HepG2 (cell line): Measurements from ENCODE around the gene SEMA5B. TPM values are rescaled to one million over a fixed set of nuclear protein-coding genes. Genes with fewer than 3 reads are reported as not detected.

Experiments used
- ATAC-seq: fragments of 200-7000 bp; cut with Tn5 transposase; 3 replicates; pipeline ENCODE4 v1.9.1; 2020; ENCODE audit warnings: mild to moderate bottlenecking, moderate library complexity
- BruUV-seq: library from RNA; stranded (reverse); fragments of 400-500 nt; replicated peaks from 2 replicates; lab custom pipeline; 2021; lab: Mats Ljungman, UMichigan
- CTCF ChIA-PET: fragments of 300-600 bp; formaldehyde crosslinking; extraction: SDS; loops from one replicate; lab custom pipeline; 2021; ENCODE audit warnings: low total read pairs, inconsistent platforms, low intra/inter-chr PET ratio; lab: Yijun Ruan, JAX
- POLR2A ChIA-PET: fragments of 350-600 bp; sonication (Branson Sonifier 250); formaldehyde crosslinking; loops from one replicate; lab custom pipeline; 2020; ENCODE audit warnings: antibody characterized with exemption, inconsistent platforms; lab: Yijun Ruan, JAX
- DNase-seq: peaks from one replicate; pipeline ENCODE4 v3.0.0-alpha.2; 2015; ENCODE audit warnings: low spot score
- FAIRE-seq: peaks from 3 replicates; lab custom pipeline; 2011; peaks lifted over from hg19 to GRCh38; lab: Jason Lieb, UNC
- H2AFZ ChIP-seq: one replicate; pipeline ENCODE4 v1.6.1; 2011; ENCODE audit warnings: low read length, inconsistent platforms
- H3K27ac ChIP-seq: fragments of 300-600 bp; 3 replicates; pipeline ENCODE4 v1.8.0; 2011; ENCODE audit warnings: mixed run types, mild to moderate bottlenecking, mixed read lengths, low read length, inconsistent platforms; ENCODE audit not compliant: insufficient read depth; ENCODE audit errors: extremely low read length
- H3K27me3 ChIP-seq, 2 experiments: fragments of 200-600 bp in 1 of 2; 2 replicates in 1 of 2; 3 replicates in 1 of 2; pipeline versions ENCODE4 v1.6.0 to v1.8.0; 2011; ENCODE audit warnings: low read length in 2 of 2, mild to moderate bottlenecking in 2 of 2, moderate library complexity in 2 of 2, inconsistent platforms in 1 of 2; ENCODE audit not compliant: insufficient read depth in 2 of 2, control insufficient read depth in 1 of 2
- H3K36me3 ChIP-seq, 2 experiments: fragments of 200-600 bp in 1 of 2; replicated peaks in 1 of 2; 2 replicates in 1 of 2; 3 replicates in 1 of 2; pipeline versions ENCODE4 v1.5.1 to v1.8.0; 2011; ENCODE audit warnings: low read length in 2 of 2, inconsistent platforms in 1 of 2; ENCODE audit not compliant: insufficient read depth in 2 of 2, control insufficient read depth in 1 of 2
- H3K4me1 ChIP-seq: 2 replicates; pipeline ENCODE4 v1.5.1; 2012; ENCODE audit warnings: low read length, inconsistent platforms; ENCODE audit not compliant: insufficient read depth
- H3K4me2 ChIP-seq: 2 replicates; pipeline ENCODE4 v1.6.0; 2011; ENCODE audit warnings: low read depth, low read length, inconsistent platforms
- H3K4me3 ChIP-seq, 3 experiments: fragments of 200-600 bp in 1 of 3; sonication (generic), shearing (Covaris generic) in 1 of 3; replicated peaks in 1 of 3; 2 replicates each; pipeline ENCODE4 v1.5.1; 2011 to 2016; ENCODE audit warnings: low read length in 3 of 3, inconsistent platforms in 2 of 3, low read depth in 2 of 3, mild to moderate bottlenecking in 2 of 3, control low read depth in 1 of 3, mixed read lengths in 1 of 3; ENCODE audit not compliant: insufficient read depth in 1 of 3
- H3K79me2 ChIP-seq: one replicate; pipeline ENCODE4 v1.6.1; 2011; ENCODE audit warnings: low read length, inconsistent platforms; ENCODE audit not compliant: insufficient read depth
- H3K9ac ChIP-seq: 2 replicates; pipeline ENCODE4 v1.6.0; 2011; ENCODE audit warnings: mild to moderate bottlenecking, low read depth, low read length, inconsistent platforms; ENCODE audit not compliant: insufficient read depth
- H3K9me3 ChIP-seq: 2 replicates; pipeline ENCODE4 v1.5.1; 2012; ENCODE audit warnings: mild to moderate bottlenecking, low read length
- H4K20me1 ChIP-seq: 2 replicates; pipeline ENCODE4 v1.6.0; 2011; ENCODE audit warnings: inconsistent platforms, mild to moderate bottlenecking, low read length, moderate library complexity; ENCODE audit not compliant: insufficient read depth
- AKNA ChIP-seq: sonication (generic); formaldehyde crosslinking; IDR thresholded peaks from 2 replicates; pipeline ENCODE4 v1.4.0; 2020; ENCODE audit warnings: missing genetic modification reagents, borderline replicate concordance
- BORCS8-MEF2B ChIP-seq: sonication (generic); formaldehyde crosslinking; IDR thresholded peaks from 2 replicates; pipeline ENCODE4 v1.8.0; 2022; ENCODE audit warnings: mild to moderate bottlenecking, missing genetic modification reagents
- CSRNP2 ChIP-seq: sonication (generic); formaldehyde crosslinking; conservative IDR thresholded peaks from 2 replicates; pipeline ENCODE4 v1.8.0; 2022; ENCODE audit warnings: low read depth, missing genetic modification reagents
- CTCF ChIP-seq: sonication (generic); formaldehyde crosslinking; IDR thresholded peaks from 2 replicates; pipeline ENCODE4 v1.5.0; 2020; ENCODE audit warnings: mild to moderate bottlenecking, missing genetic modification reagents, moderate library complexity
- HNF1B ChIP-seq: sonication (generic); formaldehyde crosslinking; IDR thresholded peaks from 2 replicates; pipeline ENCODE4 v1.5.1; 2020; ENCODE audit warnings: mild to moderate bottlenecking, moderate library complexity, missing genetic modification reagents
- MLXIP ChIP-seq: sonication (generic); formaldehyde crosslinking; IDR thresholded peaks from 2 replicates; pipeline ENCODE4 v1.9.0; 2021; ENCODE audit warnings: missing genetic modification reagents, borderline replicate concordance
- NFYB ChIP-seq: sonication (generic); formaldehyde crosslinking; IDR thresholded peaks from 2 replicates; pipeline ENCODE4 v1.4.0; 2020; ENCODE audit warnings: missing genetic modification reagents
- STAG1 ChIP-seq: sonication (generic); formaldehyde crosslinking; IDR thresholded peaks from 2 replicates; pipeline ENCODE4 v1.4.0; 2020; ENCODE audit warnings: missing genetic modification reagents
- TRIM24 ChIP-seq: sonication (generic); formaldehyde crosslinking; IDR thresholded peaks from 2 replicates; pipeline ENCODE4 v1.8.0; 2022; ENCODE audit warnings: mild to moderate bottlenecking, missing genetic modification reagents
- ZNF180 ChIP-seq: sonication (generic); formaldehyde crosslinking; IDR thresholded peaks from 2 replicates; pipeline ENCODE4 v1.4.0; 2020; ENCODE audit warnings: low read depth, missing genetic modification reagents, borderline replicate concordance
- WGBS: methylation state at CpG from one replicate; pipeline ENCODE4 v1.1.6; 2017; ENCODE audit warnings: low lambda C conversion rate; 5-methylcytosine and 5-hydroxymethylcytosine counted together
- in situ Hi-C: cut with HindIII; loops from 2 replicates; pipeline ENCODE4 v1.10.0; 2017; ENCODE audit warnings: low pct_unique_long_range_greater_than_20kb; ENCODE audit not compliant: extremely low pct_ligation_motif_present
- intact Hi-C: fragments of 100-400 bp; cut with micrococcal nuclease; formaldehyde crosslinking; loops from one replicate; pipeline ENCODE4 v1.10.0; 2022; ENCODE audit not compliant: unreplicated experiment
- polyA plus RNA-seq, 8 experiments: library from polyadenylated mRNA; depleted of rRNA in 3 of 8; stranded (reverse) in 7 of 8; unstranded in 1 of 8; fragments of >200 nt; fragmentation: Illumina TruSeq in 4 of 8; extraction: Trizol in 4 of 8; gene quantifications; 2 replicates each; pipeline versions ENCODE4 v1.2.1 to v1.2.3, GENCODE V29; 2011 to 2016; ENCODE audit warnings: low read depth in 4 of 8, missing spikeins in 1 of 8, mixed read lengths in 1 of 8; ENCODE audit not compliant: insufficient read depth in 1 of 8
- total RNA-seq, 5 experiments: library from RNA; depleted of rRNA; stranded (reverse); fragments of >200 nt; fragmentation: Illumina TruSeq; extraction: Trizol; gene quantifications; 2 replicates each; pipeline ENCODE4 v1.2.3, GENCODE V29; 2016; ENCODE audit warnings: low read depth in 1 of 5

SEMA5B gene
- total and polyA plus RNA-seq, 2 of the 13 experiments (the other 11 are each of a cell fraction or from before 2014, with no cell fraction given) = not detected

- Histone ChIP-seq H4K20me1 (no peaks in the 10 kb centered on the region), H3K79me2 (no peaks in the 10 kb centered on the region), H3K9me3 (no peaks in the 10 kb centered on the region), H3K4me3 (no peak overlapping the region), H3K4me2 (no peak overlapping the region), H3K4me1 (peaks cover 8% of the 10 kb centered on the region; the same call in 1 of the 2 replicates), H2AFZ (no peak overlapping the region), H3K27me3 (peaks cover 0 to 22% of the 10 kb centered on the region in 2 experiments; a peak in 4 of 5 replicates), H3K9ac (no peak overlapping the region), H3K36me3 (no peaks in the 10 kb centered on the region), H3K27ac (no peak overlapping the region)
- 19% methylated on average over 7 of the region's 7 CpGs for WGBS
- CTCF ChIA-PET = no interaction called here
- intact Hi-C loops (no loop called here), in situ Hi-C loops (loop anchor here (5.0 kb wide), 1 partner anchor 79 kb away; the partner anchor contains the start of gene SEMA5B)
- ATAC-seq = peak; percentile 70
- POLR2A ChIA-PET = no interaction called here
- BruUV-seq = no TSS peak
- FAIRE-seq = no peak
- peak; percentile 13 for DNase-seq
- TF ChIP-seq MLXIP (CRISPR knock-in tag) (no peak), AKNA (CRISPR knock-in tag) (no peak), ZNF180 (CRISPR knock-in tag) (no peak), BORCS8-MEF2B (no peak), STAG1 (CRISPR knock-in tag) (peak; percentile 68), CTCF (peak; percentile 60), NFYB (CRISPR knock-in tag) (no peak), HNF1B (CRISPR knock-in tag) (no peak), TRIM24 (CRISPR knock-in tag) (no peak), CSRNP2 (no peak)
Observed at GRCh38 chr3:122948408-122948807, 79.2 kb downstream of the SEMA5B start.
